WERI-Rb-1 (cell line): ENCODE data around the gene RNF223.

Source experiments
- DNase-seq: peaks from one replicate; pipeline ENCODE4 v3.0.0-alpha.2; 2020
- H3K27ac ChIP-seq: fragments of 250-450 bp; sonication (Bioruptor Pico); 2 replicates; pipeline ENCODE4 v1.5.1; 2020; ENCODE audit warnings: mild to moderate bottlenecking, moderate library complexity
- H3K27me3 ChIP-seq: fragments of 250-450 bp; sonication (Bioruptor Pico); 2 replicates; pipeline ENCODE4 v1.5.1; 2021; ENCODE audit warnings: mild to moderate bottlenecking, low read depth, moderate library complexity; ENCODE audit not compliant: insufficient read depth, severe bottlenecking
- H3K36me3 ChIP-seq: fragments of 250-450 bp; sonication (Bioruptor Pico); 2 replicates; pipeline ENCODE4 v1.5.1; 2020; ENCODE audit warnings: mild to moderate bottlenecking, moderate library complexity
- H3K4me3 ChIP-seq: 2 replicates; pipeline ENCODE4 v1.5.1; 2011; ENCODE audit warnings: low read depth, mild to moderate bottlenecking, control low read depth, low read length
- H3K9me3 ChIP-seq: fragments of 250-450 bp; sonication (Bioruptor Pico); 2 replicates; pipeline ENCODE4 v1.5.1; 2021; ENCODE audit warnings: mild to moderate bottlenecking, moderate library complexity; ENCODE audit not compliant: severe bottlenecking
- TF ChIP-seq, protein P1 (sequence below): IDR thresholded peaks from 2 replicates; pipeline ENCODE4 v1.5.1; 2011; ENCODE audit warnings: low read depth, mild to moderate bottlenecking, control low read depth, inconsistent platforms, low read length

The RNF223 gene

GRCh38 chr1:1044455-1045078 is 29.5 kb downstream of the RNF223 start:
- H3K36me3 ChIP-seq, result peaks cover 60% of the 10 kb centered on the region
- no peaks in the 10 kb centered on the region for H3K27me3 ChIP-seq
- TF ChIP-seq, protein P1, sequence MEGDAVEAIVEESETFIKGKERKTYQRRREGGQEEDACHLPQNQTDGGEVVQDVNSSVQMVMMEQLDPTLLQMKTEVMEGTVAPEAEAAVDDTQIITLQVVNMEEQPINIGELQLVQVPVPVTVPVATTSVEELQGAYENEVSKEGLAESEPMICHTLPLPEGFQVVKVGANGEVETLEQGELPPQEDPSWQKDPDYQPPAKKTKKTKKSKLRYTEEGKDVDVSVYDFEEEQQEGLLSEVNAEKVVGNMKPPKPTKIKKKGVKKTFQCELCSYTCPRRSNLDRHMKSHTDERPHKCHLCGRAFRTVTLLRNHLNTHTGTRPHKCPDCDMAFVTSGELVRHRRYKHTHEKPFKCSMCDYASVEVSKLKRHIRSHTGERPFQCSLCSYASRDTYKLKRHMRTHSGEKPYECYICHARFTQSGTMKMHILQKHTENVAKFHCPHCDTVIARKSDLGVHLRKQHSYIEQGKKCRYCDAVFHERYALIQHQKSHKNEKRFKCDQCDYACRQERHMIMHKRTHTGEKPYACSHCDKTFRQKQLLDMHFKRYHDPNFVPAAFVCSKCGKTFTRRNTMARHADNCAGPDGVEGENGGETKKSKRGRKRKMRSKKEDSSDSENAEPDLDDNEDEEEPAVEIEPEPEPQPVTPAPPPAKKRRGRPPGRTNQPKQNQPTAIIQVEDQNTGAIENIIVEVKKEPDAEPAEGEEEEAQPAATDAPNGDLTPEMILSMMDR, result no peak
- DNase-seq, result no peak
- no peak overlapping the region for H3K4me3 ChIP-seq
- peaks cover 3% of the 10 kb centered on the region for H3K9me3 ChIP-seq
- H3K27ac ChIP-seq, result no peak overlapping the region

DNA sequence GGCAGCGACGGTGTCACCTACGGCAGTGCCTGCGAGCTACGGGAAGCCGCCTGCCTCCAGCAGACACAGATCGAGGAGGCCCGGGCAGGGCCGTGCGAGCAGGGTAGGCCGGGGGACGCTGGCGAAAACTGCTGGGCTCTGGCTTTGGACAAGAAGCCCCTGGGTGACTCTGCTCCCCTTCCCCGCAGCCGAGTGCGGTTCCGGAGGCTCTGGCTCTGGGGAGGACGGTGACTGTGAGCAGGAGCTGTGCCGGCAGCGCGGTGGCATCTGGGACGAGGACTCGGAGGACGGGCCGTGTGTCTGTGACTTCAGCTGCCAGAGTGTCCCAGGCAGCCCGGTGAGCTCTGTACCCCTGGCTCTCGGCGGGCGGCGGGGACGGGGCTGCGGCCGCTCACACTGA is 30.2 kb downstream of the RNF223 start:
- Histone ChIP-seq H3K27me3 (no peaks in the 10 kb centered on the region), H3K4me3 (no peak overlapping the region), H3K36me3 (peaks cover 56% of the 10 kb centered on the region), H3K27ac (no peak overlapping the region), H3K9me3 (peaks cover 3% of the 10 kb centered on the region)
- TF ChIP-seq, protein P1, result no peak
- no peak for DNase-seq

DNA sequence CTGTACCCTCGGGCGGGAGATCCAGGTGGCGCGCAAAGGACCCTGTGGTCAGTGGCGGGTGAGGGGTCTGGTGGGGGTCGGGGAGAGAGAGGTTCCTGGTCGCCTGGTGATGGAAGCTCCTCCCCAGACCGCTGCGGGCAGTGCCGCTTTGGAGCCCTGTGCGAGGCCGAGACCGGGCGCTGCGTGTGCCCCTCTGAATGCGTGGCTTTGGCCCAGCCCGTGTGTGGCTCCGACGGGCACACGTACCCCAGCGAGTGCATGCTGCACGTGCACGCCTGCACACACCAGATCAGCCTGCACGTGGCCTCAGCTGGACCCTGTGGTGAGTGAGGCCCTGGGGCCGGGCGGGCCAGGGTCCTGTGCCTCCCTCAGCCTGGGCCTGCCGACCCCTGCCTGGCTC is 30.7 kb downstream of the RNF223 start:
- Histone ChIP-seq H3K36me3 (peaks cover 57% of the 10 kb centered on the region), H3K27ac (no peak overlapping the region)
- TF ChIP-seq, protein P1, result no peak

GRCh38 chr1:1042835-1043234 is 31.3 kb downstream of the RNF223 start:
- Histone ChIP-seq H3K27me3 (no peaks in the 10 kb centered on the region), H3K4me3 (no peak overlapping the region), H3K36me3 (peaks cover 59% of the 10 kb centered on the region), H3K9me3 (peaks cover 3% of the 10 kb centered on the region), H3K27ac (no peak overlapping the region)
- DNase-seq, result no peak
- TF ChIP-seq, protein P1, result no peak

More for the DNA sequence above, 30.7 kb downstream of the RNF223 start:
- no peak overlapping the region for H3K4me3 ChIP-seq
- H3K27me3 ChIP-seq, result no peaks in the 10 kb centered on the region
- peaks cover 3% of the 10 kb centered on the region for H3K9me3 ChIP-seq
- DNase-seq, result no peak

GRCh38 chr1:1041873-1042272 is 32.2 kb downstream of the RNF223 start:
- peaks cover 54% of the 10 kb centered on the region for H3K36me3 ChIP-seq
- H3K4me3 ChIP-seq, result no peak overlapping the region
- TF ChIP-seq, protein P1, result no peak

GRCh38 chr1:1041092-1041523 is 33.0 kb downstream of the RNF223 start:
- Histone ChIP-seq H3K27me3 (no peaks in the 10 kb centered on the region), H3K9me3 (peaks cover 3% of the 10 kb centered on the region), H3K4me3 (no peak overlapping the region), H3K27ac (no peak overlapping the region), H3K36me3 (peaks cover 48% of the 10 kb centered on the region)
- TF ChIP-seq, protein P1, result no peak
- no peak for DNase-seq

More at GRCh38 chr1:1041873-1042272, 32.2 kb downstream of the RNF223 start:
- no peak overlapping the region for H3K27ac ChIP-seq
- no peaks in the 10 kb centered on the region for H3K27me3 ChIP-seq
- no peak for DNase-seq
- H3K9me3 ChIP-seq, result peaks cover 3% of the 10 kb centered on the region
